D721Med (cell line): ENCODE data around the gene CIB4.

ENCODE experiments used
- DNase-seq: peaks from one replicate; pipeline ENCODE4 v3.0.0; 2011; ENCODE audit warnings: low spot score; ENCODE audit not compliant: insufficient read length
- FAIRE-seq: peaks from 2 replicates; lab custom pipeline; 2011; peaks lifted over from hg19 to GRCh38; lab: Jason Lieb, UNC
- CTCF ChIP-seq: IDR thresholded peaks from 2 replicates; pipeline ENCODE4 v1.5.1; 2012; ENCODE audit warnings: mild to moderate bottlenecking, control low read depth; ENCODE audit not compliant: insufficient read depth; ENCODE audit errors: missing control alignments

Gene CIB4

GRCh38 chr2:26634636-26635230, 6.4 kb downstream of the CIB4 start:
- DNase-seq (no peak), FAIRE-seq (no peak)
- no peak for TF ChIP-seq CTCF

DNA sequence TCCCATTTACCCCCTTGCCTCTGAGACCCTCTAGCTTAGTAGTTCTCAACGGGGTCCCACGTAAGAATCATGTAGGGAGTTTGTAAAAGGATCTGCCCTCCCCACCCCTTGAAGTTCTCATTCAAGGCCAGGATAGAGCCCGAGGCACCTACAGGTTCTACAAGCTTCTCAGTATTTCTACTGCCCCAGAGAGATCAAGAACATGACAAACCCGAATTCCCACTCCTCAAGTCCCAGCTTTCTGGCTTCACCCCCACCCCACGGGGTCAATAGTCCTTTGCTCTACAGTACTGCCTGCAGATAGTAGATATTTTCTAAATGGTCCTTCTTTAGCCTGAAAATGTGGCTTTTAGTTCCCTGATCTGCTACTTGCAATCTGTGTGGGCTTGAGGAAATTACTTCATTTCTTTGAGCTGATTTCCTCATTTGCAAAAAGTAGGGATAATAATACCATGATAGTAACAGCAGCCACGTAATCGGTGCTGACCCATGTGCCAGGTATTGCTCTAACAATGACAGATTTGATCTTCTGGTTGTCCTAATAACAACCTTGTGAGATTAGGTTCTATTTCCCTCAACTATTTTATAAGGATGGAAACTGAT, 7.1 kb downstream of the CIB4 start:
- FAIRE-seq: no peak
- no peak for TF ChIP-seq CTCF
- DNase-seq: no peak

DNA sequence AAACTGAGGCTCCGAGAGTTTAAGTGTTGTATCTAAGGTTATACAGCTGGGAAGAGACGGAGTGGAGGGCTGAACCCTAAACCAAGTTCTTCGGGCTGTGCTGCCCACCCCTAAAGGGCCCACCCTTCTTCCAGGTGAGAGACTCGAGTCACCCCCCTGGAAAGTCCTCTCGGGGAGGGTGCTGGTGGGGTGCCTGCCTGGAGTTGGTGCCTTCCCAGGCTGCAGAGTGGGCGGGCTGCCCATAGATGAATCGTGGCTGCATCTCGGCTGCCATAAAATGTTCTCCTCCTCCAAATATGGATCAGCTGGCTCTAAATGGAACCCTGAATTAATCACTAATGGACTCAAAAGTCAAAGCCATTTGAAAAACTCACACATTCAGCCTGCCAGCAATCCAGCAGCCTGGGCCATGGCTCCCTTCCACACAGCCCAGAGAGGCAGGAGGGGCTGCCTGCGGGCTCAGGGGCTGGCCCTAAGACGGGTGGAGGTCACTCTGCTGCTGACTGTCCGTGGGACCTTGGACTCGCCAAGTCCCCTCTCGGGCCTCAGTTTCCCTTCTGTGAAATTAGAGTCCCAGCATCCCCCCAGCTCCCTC, 7.7 kb downstream of the CIB4 start:
- DNase-seq (no peak), FAIRE-seq (no peak)
- TF ChIP-seq CTCF: no peak

- DNase-seq (no peak), FAIRE-seq (no peak)
- no peak for TF ChIP-seq CTCF
Observed at GRCh38 chr2:26632624-26633185, 8.5 kb downstream of the CIB4 start.

- no peak for DNase-seq
- no peak for FAIRE-seq
- no peak for TF ChIP-seq CTCF
Observed at GRCh38 chr2:26631401-26632170, 9.6 kb downstream of the CIB4 start.

DNA sequence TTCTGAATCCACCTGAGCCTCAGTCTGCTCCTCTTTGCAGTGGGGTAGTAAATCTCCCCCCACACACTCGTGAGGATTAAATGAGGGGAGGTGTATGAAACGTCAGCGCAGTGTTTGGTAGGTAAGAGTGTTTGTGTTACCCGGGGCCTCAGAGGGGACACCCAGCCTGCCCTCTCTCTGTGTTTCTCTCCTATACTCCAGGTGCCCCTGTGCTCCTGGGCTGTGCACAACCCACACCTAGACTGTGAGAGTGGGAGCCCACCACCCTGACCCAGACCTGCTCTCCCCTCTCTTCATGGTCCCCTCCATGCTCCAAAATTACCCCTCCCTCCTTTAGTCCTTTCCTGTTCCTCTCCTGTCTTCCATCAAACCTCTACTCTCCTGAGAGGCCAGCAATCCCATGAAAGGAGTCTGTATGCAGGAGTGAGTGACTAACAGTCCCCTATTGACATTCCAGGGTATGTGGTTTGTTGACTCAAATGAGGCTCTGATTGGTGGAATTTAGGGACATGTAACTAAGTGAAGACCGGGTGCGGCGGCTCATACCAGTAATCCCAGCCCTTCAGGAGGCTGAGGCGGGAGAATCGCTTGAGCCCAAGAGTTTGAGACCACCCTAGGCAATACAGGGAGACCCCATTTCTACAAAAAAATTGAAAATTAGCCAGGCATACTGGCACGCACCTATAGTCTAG, 10.4 kb downstream of the CIB4 start:
- DNase-seq (no peak), FAIRE-seq (no peak)
- no peak for TF ChIP-seq CTCF
